Activated T-helper 2 cell treated with anti-CD3 and anti-CD28 coated beads, Interferon-gamma antibody, Interleukin-2, Interleukin-4, amounts not matched to agents 10 μg/mL and 5 μg/mL and 100 μg/mL, durations not matched to agents 14 hours and 24 hours and 36 hours (primary cell): Measurements from ENCODE around the gene PSPC1. TPM values are rescaled to one million over a fixed set of nuclear protein-coding genes. Genes with fewer than 3 reads are reported as not detected.
A peak's percentile ranks its signal among the peaks of the same experiment; 100 is the strongest.
"Not testable (repeated sequence)": the region's sequence is repeated elsewhere in the genome, so short reads cannot be mapped to it uniquely, and the experiment has no call there.

Source experiments
- DNase-seq: peaks from one replicate; pipeline ENCODE4 v3.0.0; 2021; ENCODE audit warnings: low spot score
- H3K27ac Mint-ChIP-seq: one replicate; pipeline ENCODE4 v1.8.0; 2021; ENCODE audit warnings: mixed read lengths
- H3K27me3 Mint-ChIP-seq: one replicate; pipeline ENCODE4 v1.8.0; 2021; ENCODE audit warnings: low read depth, mixed read lengths
- H3K36me3 Mint-ChIP-seq: one replicate; pipeline ENCODE4 v1.8.0; 2021; ENCODE audit warnings: low read depth, mixed read lengths
- H3K4me1 Mint-ChIP-seq: one replicate; pipeline ENCODE4 v1.8.0; 2021; ENCODE audit warnings: low read depth, mixed read lengths
- H3K4me3 Mint-ChIP-seq: one replicate; pipeline ENCODE4 v1.8.0; 2021; ENCODE audit warnings: low read depth, mild to moderate bottlenecking, moderate library complexity, mixed read lengths
- H3K9me3 Mint-ChIP-seq: one replicate; pipeline ENCODE4 v1.8.0; 2021; ENCODE audit warnings: mixed read lengths
- intact Hi-C: fragments of 100-400 bp; cut with micrococcal nuclease; formaldehyde crosslinking; loops from one replicate; pipeline ENCODE4 v1.15.1; 2023
- total RNA-seq: library from RNA; stranded (reverse); gene quantifications from 2 replicates; pipeline ENCODE4 v1.2.3, GENCODE V29; 2022

Gene PSPC1
- total RNA-seq, 1 donor from 2014 or later: 68.8 TPM

GRCh38 chr13:19737844-19738557 lies 44.7 kb downstream of the PSPC1 start:
- intact Hi-C loops: no loop called here
- peaks cover 2% of the 10 kb centered on the region for H3K4me1 Mint-ChIP-seq
- H3K27ac Mint-ChIP-seq: no peak overlapping the region
- no peak for DNase-seq
- no peaks in the 10 kb centered on the region for H3K27me3 Mint-ChIP-seq
- no peaks in the 10 kb centered on the region for H3K9me3 Mint-ChIP-seq
- peaks cover 49% of the 10 kb centered on the region for H3K36me3 Mint-ChIP-seq
- no peak overlapping the region for H3K4me3 Mint-ChIP-seq

GRCh38 chr13:19726611-19727010 lies 56.1 kb downstream of the PSPC1 start:
- Mint-ChIP-seq H3K36me3 (peaks cover 57% of the 10 kb centered on the region), H3K27ac (no peak overlapping the region), H3K27me3 (no peaks in the 10 kb centered on the region), H3K4me1 (peaks cover 6% of the 10 kb centered on the region), H3K9me3 (no peaks in the 10 kb centered on the region), H3K4me3 (no peak overlapping the region)
- no peak for DNase-seq
- intact Hi-C loops: no loop called here

- Mint-ChIP-seq H3K4me3 (no peak overlapping the region), H3K9me3 (no peaks in the 10 kb centered on the region), H3K27ac (no peak overlapping the region), H3K27me3 (no peaks in the 10 kb centered on the region), H3K4me1 (peaks cover 5% of the 10 kb centered on the region), H3K36me3 (peaks cover 54% of the 10 kb centered on the region)
- no peak for DNase-seq
- intact Hi-C loops: no loop called here
These were observed 57.4 kb downstream of the PSPC1 start for GRCh38 chr13:19725320-19725719.

- no peak overlapping the region for H3K27ac Mint-ChIP-seq
- no peaks in the 10 kb centered on the region for H3K27me3 Mint-ChIP-seq
- intact Hi-C loops: no loop called here
- no peak for DNase-seq
- no peak overlapping the region for H3K4me3 Mint-ChIP-seq
- peaks cover 29% of the 10 kb centered on the region for H3K36me3 Mint-ChIP-seq
- no peaks in the 10 kb centered on the region for H3K9me3 Mint-ChIP-seq
- H3K4me1 Mint-ChIP-seq: peaks cover 4% of the 10 kb centered on the region
These were observed 62.7 kb downstream of the PSPC1 start for GRCh38 chr13:19720039-19720438.

GRCh38 chr13:19713186-19713965 lies 69.4 kb downstream of the PSPC1 start:
- peaks cover 24% of the 10 kb centered on the region for H3K4me1 Mint-ChIP-seq
- no peak for DNase-seq
- H3K4me3 Mint-ChIP-seq: no peak overlapping the region

GRCh38 chr13:19709782-19710181 lies 73.0 kb downstream of the PSPC1 start:
- intact Hi-C loops: loop anchor here (5.0 kb wide), 1 partner anchor 153 kb away; the partner anchor contains the start of gene ZMYM5

More at GRCh38 chr13:19713186-19713965, 69.4 kb downstream of the PSPC1 start:
- Mint-ChIP-seq H3K9me3 (no peaks in the 10 kb centered on the region), H3K36me3 (peaks cover 39% of the 10 kb centered on the region), H3K27me3 (no peaks in the 10 kb centered on the region), H3K27ac (peak overlapping the region; percentile 40)
- intact Hi-C loops: loop anchor here (5.0 kb wide), 1 partner anchor 149 kb away; the partner anchor contains the start of gene ZMYM5

GRCh38 chr13:19709039-19709438 lies 73.7 kb downstream of the PSPC1 start:
- H3K27ac Mint-ChIP-seq: not testable (repeated sequence)

More at GRCh38 chr13:19709782-19710181, 73.0 kb downstream of the PSPC1 start:
- Mint-ChIP-seq H3K4me1 (peaks cover 24% of the 10 kb centered on the region), H3K36me3 (peaks cover 34% of the 10 kb centered on the region)
- H3K4me3 Mint-ChIP-seq, DNase-seq, H3K9me3 Mint-ChIP-seq, H3K27ac Mint-ChIP-seq, H3K27me3 Mint-ChIP-seq: not testable (repeated sequence)

GRCh38 chr13:19704256-19704655 lies 78.5 kb downstream of the PSPC1 start:
- DNase-seq, H3K4me3 Mint-ChIP-seq, H3K4me1 Mint-ChIP-seq, intact Hi-C loops, H3K27me3 Mint-ChIP-seq, H3K27ac Mint-ChIP-seq, H3K9me3 Mint-ChIP-seq: not testable (repeated sequence)
- peaks cover 20% of the 10 kb centered on the region for H3K36me3 Mint-ChIP-seq

More at GRCh38 chr13:19709039-19709438, 73.7 kb downstream of the PSPC1 start:
- H3K9me3 Mint-ChIP-seq, intact Hi-C loops, H3K27me3 Mint-ChIP-seq, DNase-seq, H3K4me3 Mint-ChIP-seq: not testable (repeated sequence)
- peaks cover 18% of the 10 kb centered on the region for H3K4me1 Mint-ChIP-seq
- H3K36me3 Mint-ChIP-seq: peaks cover 27% of the 10 kb centered on the region

- intact Hi-C loops, H3K27me3 Mint-ChIP-seq, H3K27ac Mint-ChIP-seq, H3K4me1 Mint-ChIP-seq, H3K9me3 Mint-ChIP-seq, DNase-seq, H3K4me3 Mint-ChIP-seq: not testable (repeated sequence)
- peaks cover 17% of the 10 kb centered on the region for H3K36me3 Mint-ChIP-seq
These were observed 81.1 kb downstream of the PSPC1 start for GRCh38 chr13:19701619-19702018.

- intact Hi-C loops, H3K9me3 Mint-ChIP-seq, H3K27me3 Mint-ChIP-seq, DNase-seq, H3K27ac Mint-ChIP-seq, H3K4me3 Mint-ChIP-seq, H3K4me1 Mint-ChIP-seq: not testable (repeated sequence)
- peaks cover 15% of the 10 kb centered on the region for H3K36me3 Mint-ChIP-seq
These were observed 81.8 kb downstream of the PSPC1 start for GRCh38 chr13:19700963-19701362.

GRCh38 chr13:19695829-19696228 lies 86.9 kb downstream of the PSPC1 start:
- no peak overlapping the region for H3K27ac Mint-ChIP-seq
- peaks cover 25% of the 10 kb centered on the region for H3K4me1 Mint-ChIP-seq
- no peak overlapping the region for H3K4me3 Mint-ChIP-seq
- intact Hi-C loops: no loop called here
- no peaks in the 10 kb centered on the region for H3K27me3 Mint-ChIP-seq
- H3K9me3 Mint-ChIP-seq: no peaks in the 10 kb centered on the region
- no peak for DNase-seq
- peaks cover 31% of the 10 kb centered on the region for H3K36me3 Mint-ChIP-seq

- Mint-ChIP-seq H3K27me3 (no peaks in the 10 kb centered on the region), H3K36me3 (peaks cover 33% of the 10 kb centered on the region), H3K4me1 (peaks cover 25% of the 10 kb centered on the region), H3K27ac (no peak overlapping the region), H3K9me3 (no peaks in the 10 kb centered on the region), H3K4me3 (no peak overlapping the region)
- no peak for DNase-seq
- intact Hi-C loops: no loop called here
These were observed 87.3 kb downstream of the PSPC1 start for GRCh38 chr13:19695428-19695827.

- intact Hi-C loops, H3K27me3 Mint-ChIP-seq, DNase-seq, H3K4me3 Mint-ChIP-seq, H3K9me3 Mint-ChIP-seq: not testable (repeated sequence)
- Mint-ChIP-seq H3K27ac (peak overlapping the region; percentile 44), H3K4me1 (peaks cover 20% of the 10 kb centered on the region), H3K36me3 (peaks cover 30% of the 10 kb centered on the region)
These were observed 91.3 kb downstream of the PSPC1 start for GRCh38 chr13:19691447-19691846.
